LNCAP (cell line): ENCODE data around the gene CES5A.

Source experiments
- TF ChIP-seq, protein P1 (sequence below): fragments of 450-650 bp; IDR thresholded peaks from 2 replicates; pipeline ENCODE4 v1.5.1; 2017; ENCODE audit warnings: mild to moderate bottlenecking

Gene CES5A

GRCh38 chr16:55911616-55912015, 36.4 kb upstream of the CES5A start:
- TF ChIP-seq, protein P1, sequence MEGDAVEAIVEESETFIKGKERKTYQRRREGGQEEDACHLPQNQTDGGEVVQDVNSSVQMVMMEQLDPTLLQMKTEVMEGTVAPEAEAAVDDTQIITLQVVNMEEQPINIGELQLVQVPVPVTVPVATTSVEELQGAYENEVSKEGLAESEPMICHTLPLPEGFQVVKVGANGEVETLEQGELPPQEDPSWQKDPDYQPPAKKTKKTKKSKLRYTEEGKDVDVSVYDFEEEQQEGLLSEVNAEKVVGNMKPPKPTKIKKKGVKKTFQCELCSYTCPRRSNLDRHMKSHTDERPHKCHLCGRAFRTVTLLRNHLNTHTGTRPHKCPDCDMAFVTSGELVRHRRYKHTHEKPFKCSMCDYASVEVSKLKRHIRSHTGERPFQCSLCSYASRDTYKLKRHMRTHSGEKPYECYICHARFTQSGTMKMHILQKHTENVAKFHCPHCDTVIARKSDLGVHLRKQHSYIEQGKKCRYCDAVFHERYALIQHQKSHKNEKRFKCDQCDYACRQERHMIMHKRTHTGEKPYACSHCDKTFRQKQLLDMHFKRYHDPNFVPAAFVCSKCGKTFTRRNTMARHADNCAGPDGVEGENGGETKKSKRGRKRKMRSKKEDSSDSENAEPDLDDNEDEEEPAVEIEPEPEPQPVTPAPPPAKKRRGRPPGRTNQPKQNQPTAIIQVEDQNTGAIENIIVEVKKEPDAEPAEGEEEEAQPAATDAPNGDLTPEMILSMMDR: no peak

- TF ChIP-seq, protein P1: no peak
Observed at GRCh38 chr16:55909876-55910275, 34.7 kb upstream of the CES5A start.

DNA sequence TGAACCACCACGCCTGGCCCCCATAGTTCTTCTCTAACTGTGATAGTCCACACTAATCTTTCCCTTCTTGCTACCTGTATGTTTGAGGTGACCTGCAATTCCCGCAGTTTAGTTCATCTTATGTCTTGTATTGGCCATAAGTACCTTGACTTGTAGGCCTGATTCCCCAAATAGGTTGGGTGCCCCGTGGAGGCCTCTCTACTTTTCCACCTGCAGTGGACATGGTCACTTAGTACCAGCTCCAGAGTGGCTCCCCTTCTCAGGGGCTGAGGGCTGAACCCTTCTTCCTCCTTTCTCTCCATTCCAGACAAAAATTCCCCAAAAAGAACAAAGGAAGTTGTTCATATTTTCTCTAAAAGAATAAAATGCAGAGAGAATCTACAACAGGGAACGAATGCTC, 33.5 kb upstream of the CES5A start:
- TF ChIP-seq, protein P1: no peak

- TF ChIP-seq, protein P1: no peak
Observed at GRCh38 chr16:55907661-55908060, 32.5 kb upstream of the CES5A start.

GRCh38 chr16:55906123-55906522, 30.9 kb upstream of the CES5A start:
- TF ChIP-seq, protein P1: no peak

GRCh38 chr16:55905651-55906050, 30.5 kb upstream of the CES5A start:
- TF ChIP-seq, protein P1: no peak

DNA sequence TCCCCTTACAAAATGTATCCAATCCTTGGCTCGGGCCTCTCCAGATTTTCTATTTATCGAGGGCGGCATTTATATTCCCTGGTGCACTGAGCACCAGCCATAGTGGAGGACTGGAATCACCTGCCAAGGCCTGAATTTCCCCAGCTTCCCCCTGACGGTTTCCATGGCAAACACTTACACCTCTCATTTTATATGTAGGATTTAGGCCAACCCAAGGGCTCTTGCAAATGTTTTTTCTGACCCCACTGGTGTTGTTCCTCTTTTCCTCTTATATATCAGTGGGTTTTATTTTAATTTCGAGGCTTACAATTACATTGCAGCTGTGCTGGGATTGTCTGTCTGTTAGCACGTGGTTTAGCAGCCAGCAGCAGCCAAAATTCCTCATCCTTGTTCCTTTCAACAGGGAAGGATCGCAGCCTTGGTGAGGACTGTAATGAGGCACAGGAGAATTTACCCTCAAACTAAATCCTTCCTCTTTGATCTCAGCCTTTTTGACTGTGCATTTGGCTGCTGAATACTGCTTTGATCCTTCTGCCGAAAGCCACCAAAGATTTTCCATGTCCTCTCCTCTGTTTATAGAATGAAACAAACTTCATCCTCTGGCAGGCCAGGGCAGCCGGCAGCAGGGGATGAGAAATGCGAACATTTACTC, 26.5 kb upstream of the CES5A start:
- TF ChIP-seq, protein P1: no peak
